ENCODE results near the gene ZDHHC11.
A peak's percentile ranks its signal among the peaks of the same experiment; 100 is the strongest.
"Not testable (repeated sequence)": the region's sequence is repeated elsewhere in the genome, so short reads cannot be mapped to it uniquely, and the experiment has no call there.

ZDHHC11 gene

DNA sequence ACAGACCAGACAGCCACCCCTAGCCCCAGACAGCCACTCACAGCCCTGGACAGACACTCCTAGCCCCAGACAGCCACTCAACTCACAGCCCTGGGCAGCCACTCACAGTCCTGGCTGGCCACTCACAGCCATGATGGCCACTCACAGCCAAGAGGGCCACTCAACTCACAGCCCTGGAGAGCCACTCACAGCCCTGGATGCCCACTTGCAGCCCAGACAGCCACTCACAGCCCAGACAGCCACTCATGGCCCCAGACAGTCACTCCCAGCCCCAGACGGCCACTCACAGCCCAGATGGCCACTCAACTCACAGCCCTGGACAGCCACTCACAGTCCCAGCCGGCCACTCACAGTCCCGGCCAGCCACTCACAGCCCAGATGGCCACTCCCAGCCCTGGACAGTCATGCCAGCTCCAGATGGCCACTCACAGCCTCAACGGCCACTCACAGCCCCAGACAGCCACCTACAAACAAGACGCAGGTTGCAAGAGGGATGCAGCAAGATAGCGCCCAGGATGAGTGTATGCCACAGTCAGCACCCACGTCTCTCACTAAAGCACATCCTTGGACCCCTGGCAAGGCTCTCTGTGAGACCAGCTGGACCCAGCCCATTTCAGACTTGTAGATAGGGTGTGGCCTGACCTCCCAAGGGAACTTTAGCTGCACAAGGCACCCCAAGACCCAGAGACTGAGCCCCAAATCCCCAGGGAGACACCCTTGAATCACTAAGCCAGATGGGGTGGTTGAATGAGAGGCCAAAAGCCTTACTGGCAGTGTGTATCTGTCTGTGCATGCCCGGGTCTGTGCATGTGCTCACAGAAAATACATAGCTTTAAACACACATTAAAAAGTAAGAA, 88.7 kb downstream of the ZDHHC11 start:
- peak; percentile 3 for DNase-seq (ENCODE audit: low read depth, low spot score)

DNA sequence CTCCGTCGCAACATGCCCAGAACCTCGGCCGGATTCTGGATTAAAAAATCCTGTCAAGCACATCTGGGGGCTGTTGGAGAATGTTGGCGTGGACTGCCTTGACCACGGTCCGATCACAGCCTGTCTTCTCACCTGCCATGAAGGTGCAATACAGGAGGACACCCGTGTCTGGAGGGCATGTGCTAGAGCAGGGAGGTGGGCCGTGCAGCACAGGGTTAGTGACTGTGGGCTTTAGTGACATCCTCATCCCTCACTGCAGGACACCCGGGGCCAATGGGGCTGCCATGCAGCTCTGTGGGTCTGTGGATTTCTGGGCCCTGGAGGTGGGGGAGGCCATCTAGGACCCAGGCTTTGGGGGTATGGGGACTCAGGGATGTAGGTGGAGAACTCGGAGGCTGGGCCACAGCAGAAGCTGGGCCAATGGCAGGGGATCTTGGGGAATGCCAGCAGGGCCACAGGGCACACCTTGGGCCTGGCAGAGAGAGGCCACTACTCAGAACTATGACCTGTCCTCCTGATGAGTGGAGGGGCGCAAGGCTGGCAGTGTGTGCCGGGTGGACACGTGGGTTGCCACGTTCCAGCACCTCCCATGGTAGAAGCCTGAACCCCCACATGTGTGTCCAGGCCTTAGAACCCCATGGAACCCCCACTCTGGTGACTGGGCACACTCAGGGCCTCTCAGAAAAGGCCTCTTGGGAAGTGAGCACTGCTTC, 89.6 kb downstream of the ZDHHC11 start:
- DNase-seq (ENCODE audit: low read depth, low spot score) = peak; percentile 4

GRCh38 chr5:760363-761058, 90.3 kb downstream of the ZDHHC11 start:
- DNase-seq (ENCODE audit: low read depth, low spot score) = peak; percentile 5

DNA sequence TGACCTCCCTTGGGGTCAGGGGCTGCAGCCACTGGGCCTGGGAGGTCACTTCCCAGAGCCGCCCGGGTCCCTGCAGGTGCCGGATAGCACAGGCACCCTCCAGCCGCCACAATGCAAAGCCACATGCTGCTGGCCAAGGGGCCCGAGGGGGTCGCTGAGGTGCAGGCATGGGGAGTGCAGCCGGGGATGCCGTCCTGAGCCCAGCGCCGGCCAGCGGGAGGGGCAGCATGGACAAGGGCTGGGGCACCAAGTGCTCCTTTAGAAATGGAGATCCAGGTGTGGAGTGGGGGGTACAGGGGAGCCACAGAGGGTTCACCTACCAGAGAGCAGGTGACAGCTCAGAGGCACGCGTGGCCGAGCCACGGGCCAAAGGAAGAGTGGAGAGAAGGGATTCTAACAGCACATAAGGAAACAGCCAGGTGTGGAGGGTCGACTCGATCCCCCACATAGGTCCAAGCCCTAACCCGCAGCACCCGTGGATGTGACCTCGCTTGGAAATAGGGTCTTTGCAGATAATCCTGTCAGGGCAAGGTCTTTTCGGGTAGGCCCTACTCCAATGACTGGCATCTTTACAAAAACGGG, 90.9 kb downstream of the ZDHHC11 start:
- DNase-seq (ENCODE audit: low read depth, low spot score) = no peak

- DNase-seq (ENCODE audit: low read depth, low spot score) = peak; percentile 98
Measured at GRCh38 chr5:759111-759751, 91.6 kb downstream of the ZDHHC11 start.

DNA sequence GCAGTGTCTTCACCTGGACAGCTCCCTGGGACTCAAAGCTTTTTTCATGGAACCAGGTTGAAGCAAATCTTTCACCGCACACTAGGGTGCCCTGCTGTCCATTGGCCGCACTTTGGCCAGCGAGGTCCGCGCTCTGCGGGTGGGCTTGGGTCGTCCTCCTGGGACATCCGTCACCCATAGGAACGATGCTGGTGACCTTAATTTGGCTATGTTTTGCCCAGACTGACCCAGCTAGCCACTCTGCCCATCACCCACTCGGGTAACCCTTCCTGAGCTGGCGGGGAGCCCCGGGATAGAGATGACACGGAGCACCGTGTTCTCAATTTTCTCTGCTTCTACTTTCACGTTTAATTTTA, 92.1 kb downstream of the ZDHHC11 start:
- peak; percentile 58 for DNase-seq (ENCODE audit: low read depth, low spot score)

DNA sequence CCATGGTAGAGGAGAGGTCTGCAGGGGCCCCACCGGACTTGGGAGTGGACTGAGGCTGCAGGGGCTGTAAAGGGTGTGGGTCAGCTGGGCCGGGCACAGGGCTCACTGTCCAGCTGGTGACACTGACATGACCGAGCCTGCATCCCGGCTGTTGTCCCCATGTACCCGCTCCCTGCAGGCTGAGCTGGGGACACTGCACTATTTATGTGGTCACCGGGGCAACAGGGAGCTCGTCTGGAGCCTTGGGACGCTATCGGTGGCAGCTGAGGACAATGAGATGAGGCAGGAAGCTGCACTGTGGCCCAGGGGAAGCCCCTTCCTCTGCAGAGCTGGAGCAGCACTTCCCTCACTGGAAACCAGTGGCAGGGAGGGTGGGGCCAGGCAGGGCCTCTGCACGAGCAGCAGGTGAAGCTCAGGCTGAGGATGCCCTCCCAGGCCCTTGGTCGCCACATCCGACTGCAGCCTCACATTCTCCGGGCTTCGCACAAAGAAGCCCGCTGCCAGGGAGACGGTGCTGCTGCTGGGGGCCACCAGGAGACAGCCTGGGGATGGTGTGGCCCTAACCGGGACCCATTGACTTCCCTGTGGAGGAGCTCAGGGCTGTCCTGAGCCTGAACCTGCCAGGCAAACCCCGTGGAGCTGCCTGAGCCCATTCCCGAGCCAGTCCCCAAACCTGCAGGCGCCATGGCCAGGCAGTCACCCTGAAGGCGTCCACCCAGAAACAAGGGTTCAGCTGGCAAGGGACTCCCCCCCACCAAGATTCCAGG, 92.7 kb downstream of the ZDHHC11 start:
- DNase-seq (ENCODE audit: low read depth, low spot score) = peak; percentile 88

GRCh38 chr5:757346-757930, 93.3 kb downstream of the ZDHHC11 start:
- no peak for DNase-seq (ENCODE audit: low read depth, low spot score)

DNA sequence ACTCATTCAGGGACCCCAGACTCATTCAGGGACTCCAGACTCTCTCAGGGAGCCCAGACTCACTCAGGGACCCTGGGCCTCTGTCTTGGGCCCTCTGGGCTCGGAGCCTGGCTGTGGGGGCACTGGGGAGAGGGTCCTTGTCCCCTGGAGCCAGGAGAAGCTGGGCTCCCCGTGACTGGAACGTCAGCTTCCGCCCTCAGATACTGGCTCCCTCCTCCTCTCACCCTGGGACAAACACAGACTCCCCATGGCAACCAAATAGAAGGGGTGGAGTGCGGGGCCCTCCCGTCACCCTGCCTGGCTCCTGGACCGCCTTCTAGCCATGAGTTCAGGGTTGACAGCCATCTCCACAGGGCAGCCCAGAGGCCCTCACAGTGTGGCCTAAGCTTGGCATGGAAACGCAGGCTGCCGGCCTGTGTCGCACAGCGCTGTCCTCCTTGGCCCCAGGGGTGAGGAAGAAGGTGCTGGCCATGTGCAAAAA, 93.9 kb downstream of the ZDHHC11 start:
- DNase-seq (ENCODE audit: low read depth, low spot score) = no peak

- DNase-seq (ENCODE audit: low read depth, low spot score) = no peak
Measured at GRCh38 chr5:756171-756570, 94.6 kb downstream of the ZDHHC11 start.

DNA sequence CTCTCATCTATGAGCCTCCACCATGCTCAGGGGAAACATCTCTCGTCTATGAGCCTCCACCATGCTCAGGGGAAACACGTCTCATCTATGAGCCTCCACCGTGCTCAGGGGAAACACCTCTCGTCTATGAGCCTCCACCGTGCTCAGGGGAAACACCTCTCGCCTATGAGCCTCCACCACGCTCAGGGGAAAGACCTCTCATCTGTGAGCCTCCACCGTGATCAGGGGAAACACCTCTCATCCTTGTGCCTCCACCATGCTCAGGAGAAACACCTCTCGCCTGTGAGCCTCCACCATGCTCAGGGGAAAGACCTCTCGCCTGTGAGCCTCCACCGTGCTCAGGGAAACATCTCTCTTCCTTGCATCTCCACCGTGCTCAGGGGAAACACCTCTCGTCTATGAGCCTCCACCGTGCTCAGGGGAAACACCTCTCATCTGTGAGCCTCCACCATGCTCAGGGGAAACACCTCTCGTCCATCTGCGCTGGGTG, 96.6 kb downstream of the ZDHHC11 start:
- DNase-seq (ENCODE audit: low read depth, low spot score) = not testable (repeated sequence)

DNA sequence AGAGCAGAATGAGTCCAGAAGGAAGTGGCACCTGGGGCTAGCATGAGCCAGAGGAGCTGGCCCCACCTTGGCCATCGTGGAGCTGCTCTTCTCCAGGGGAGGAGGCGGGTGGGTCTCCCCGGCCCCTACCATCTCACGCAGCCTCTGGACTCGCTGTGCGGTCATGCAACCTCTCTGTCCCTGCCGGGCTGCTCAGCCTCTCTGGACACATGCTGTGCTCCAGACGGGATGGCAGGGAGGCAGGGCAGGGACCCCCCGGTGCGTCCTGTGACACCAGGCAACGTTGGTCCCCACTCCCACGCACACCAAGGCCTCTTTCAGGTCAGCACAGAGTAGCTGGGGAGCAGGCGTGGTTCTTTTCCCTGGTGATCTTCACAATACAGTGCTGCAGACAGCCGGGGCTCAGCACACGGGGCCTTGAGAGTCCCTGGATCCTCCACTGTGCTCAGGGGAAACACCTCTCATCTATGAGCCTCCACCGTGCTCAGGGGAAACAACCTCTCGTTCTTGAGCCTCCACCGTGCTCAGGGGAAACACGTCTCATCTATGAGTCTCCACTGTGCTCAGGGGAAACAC, 97.1 kb downstream of the ZDHHC11 start:
- DNase-seq (ENCODE audit: low read depth, low spot score) = not testable (repeated sequence)

DNA sequence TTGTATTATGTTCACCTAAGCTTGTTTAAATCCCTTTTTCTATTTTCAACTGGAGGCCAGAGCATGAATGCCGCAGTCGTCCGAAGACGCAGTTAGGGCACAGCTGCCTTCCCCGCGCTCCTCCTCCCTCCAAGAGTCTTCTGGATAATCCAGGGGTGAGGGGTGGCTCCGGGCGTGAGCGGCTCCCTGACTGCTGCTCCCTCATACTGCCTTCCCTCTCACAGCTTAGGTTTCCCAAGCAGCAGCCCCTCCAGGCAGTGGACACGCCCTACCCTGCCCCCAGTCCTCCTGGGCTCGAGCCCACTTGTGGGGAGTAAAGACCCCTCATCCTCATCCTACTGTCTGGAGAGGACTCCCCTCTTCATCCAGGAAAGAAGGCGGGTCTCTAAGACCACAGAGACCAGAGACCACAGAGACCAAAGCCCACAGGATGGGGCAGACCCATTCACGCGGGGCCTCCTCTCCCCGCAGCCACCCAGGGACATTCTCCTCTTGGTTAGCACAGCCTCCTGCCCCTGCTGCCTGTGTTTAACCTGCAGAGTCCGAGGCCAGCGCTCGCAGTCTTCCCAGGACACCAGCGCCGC, 98.2 kb downstream of the ZDHHC11 start:
- DNase-seq (ENCODE audit: low read depth, low spot score) = not testable (repeated sequence)

GRCh38 chr5:751992-752391, 98.8 kb downstream of the ZDHHC11 start:
- DNase-seq (ENCODE audit: low read depth, low spot score) = not testable (repeated sequence)

GRCh38 chr5:751496-751895, 99.3 kb downstream of the ZDHHC11 start:
- DNase-seq (ENCODE audit: low read depth, low spot score) = no peak

GRCh38 chr5:750226-750625, 100.6 kb downstream of the ZDHHC11 start:
- DNase-seq (ENCODE audit: low read depth, low spot score) = peak; percentile 1

DNA sequence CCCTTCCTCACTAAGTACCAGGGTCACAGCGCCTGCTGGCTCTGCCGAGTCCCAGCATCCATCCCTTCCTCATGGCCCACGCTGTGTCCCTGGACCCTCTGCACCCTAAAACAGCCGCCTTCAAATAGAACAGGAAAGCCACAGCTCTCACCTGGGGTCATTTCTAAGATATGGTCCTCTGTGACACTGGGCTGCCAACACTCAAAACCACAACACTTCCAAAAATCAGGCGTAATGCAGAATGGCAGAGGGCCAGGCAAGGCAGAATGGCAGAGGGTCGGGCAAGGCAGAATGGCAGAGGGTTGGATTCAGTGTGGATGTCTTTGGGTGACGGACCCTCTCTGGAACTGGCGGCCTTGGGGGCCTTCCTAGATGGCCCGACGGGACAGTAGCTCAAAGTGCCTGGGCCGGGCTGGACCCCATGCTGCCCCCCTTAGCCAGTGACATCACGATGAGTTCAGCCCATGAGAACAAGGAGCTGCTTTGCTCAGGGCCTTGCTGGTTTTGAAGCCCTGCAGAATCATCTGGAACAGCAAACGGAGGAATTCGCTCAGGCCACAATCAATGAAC, 101.6 kb downstream of the ZDHHC11 start:
- DNase-seq (ENCODE audit: low read depth, low spot score) = peak; percentile 0

- not testable (repeated sequence) for DNase-seq (ENCODE audit: low read depth, low spot score)
Measured at GRCh38 chr5:748011-748980, 102.5 kb downstream of the ZDHHC11 start.
